Right cardiac atrium (tissue), 5 donors: ENCODE data around the gene MYL6. TPM values are rescaled to one million over a fixed set of nuclear protein-coding genes. Genes with fewer than 3 reads are reported as not detected.
"Not testable (repeated sequence)": the region's sequence is repeated elsewhere in the genome, so short reads cannot be mapped to it uniquely, and the experiment has no call there.

Experiments
- ATAC-seq, 2 donors: fragments of 200-7000 bp; cut with Tn5 transposase; one replicate each; pipeline versions ENCODE4 v1.8.0 to v1.9.1; 2020; ENCODE audit warnings: moderate library complexity in 2 of 2, mild to moderate bottlenecking in 1 of 2
- DNase-seq, 3 donors: peaks; one replicate each; pipeline ENCODE4 v3.0.0-alpha.2; 2020
- H3K27ac ChIP-seq: one replicate; pipeline ENCODE4 v1.5.1; 2013; ENCODE audit warnings: mild to moderate bottlenecking, low read length, control low read depth, moderate library complexity
- H3K27me3 ChIP-seq: one replicate; pipeline ENCODE4 v1.6.1; 2013; ENCODE audit not compliant: control insufficient read depth, insufficient read depth
- H3K4me1 ChIP-seq: one replicate; pipeline ENCODE4 v1.6.1; 2013; ENCODE audit warnings: low read length; ENCODE audit not compliant: control insufficient read depth, insufficient read depth
- H3K4me3 ChIP-seq: one replicate; pipeline ENCODE4 v1.5.1; 2013; ENCODE audit warnings: low read length, control low read depth
- H3K9me3 ChIP-seq: one replicate; pipeline ENCODE4 v1.6.1; 2013; ENCODE audit warnings: low read length; ENCODE audit not compliant: control insufficient read depth
- WGBS: extraction: QIAGEN DNeasy Blood & Tissue Kit; methylation state at CpG from one replicate; pipeline ENCODE4 v1.1.7; 2013; 5-methylcytosine and 5-hydroxymethylcytosine counted together
- intact Hi-C, 4 donors: fragments of 100-400 bp; cut with DNase I; formaldehyde crosslinking; loops; one replicate each; pipeline versions ENCODE4 v1.11.0 to v1.14.0; 2022 to 2023
- polyA plus RNA-seq: library from polyadenylated mRNA; stranded (reverse); fragments of 200-250 nt; gene quantifications from one replicate; pipeline ENCODE4 v1.2.3, GENCODE V29; 2013
- total RNA-seq, 4 donors: library from RNA; stranded (reverse); fragmentation: NEBNext Ultra II Directional; extraction: Animal tissue kit (Norgen Biotek cat#: 25700); gene quantifications; one replicate each; pipeline ENCODE4 v1.2.1, GENCODE V29; 2021
- donor health status: healthy with polysubstance abuse.
- donor health status: DM: no; HTN: yes; CAD: no.
- donor health status: DM: no; HTN: no; CAD: no.
- donor health status: DM: no; HTN: yes; CAD: no; lungs with severe emphysema.
- donor health status: DM: yes; HTN: yes; CAD: no.

Gene MYL6
- total and polyA plus RNA-seq, 5 donors = 592 to 1,178 (median 868) TPM

GRCh38 chr12:56189918-56190694 is 31.9 kb downstream of the MYL6 start:
- Histone ChIP-seq H3K27me3 (no peaks in the 10 kb centered on the region), H3K9me3 (no peaks in the 10 kb centered on the region), H3K4me1 (peaks cover 9% of the 10 kb centered on the region), H3K27ac (peak overlapping the region; percentile 84), H3K4me3 (peak overlapping the region; percentile 100)
- WGBS = 1% methylated on average over 42 of the region's 42 CpGs
- peak; percentile 70 to 75 for ATAC-seq
- intact Hi-C loops = loop anchor here (2.0 to 10.0 kb wide), 6 partner anchors 65 to 405 kb away; partner anchors contain the start of genes ZC3H10 (in 2 of the 4), ESYT1 (in 1 of the 4) and SPRYD4 (in 1 of the 4)
- peak; percentile 74 to 90 (median 89) for DNase-seq

GRCh38 chr12:56190695-56191155 is 32.6 kb downstream of the MYL6 start:
- peak overlapping the region; percentile 100 for H3K4me3 ChIP-seq
- WGBS = 20% methylated on average over 9 of the region's 9 CpGs
- DNase-seq (no peak), ATAC-seq (no peak)
- no peak overlapping the region for H3K27ac ChIP-seq
- no peaks in the 10 kb centered on the region for H3K9me3 ChIP-seq
- intact Hi-C loops = loop anchor here in 3 of 4 donors (5.0 to 10.0 kb wide), 3 partner anchors 272 to 404 kb away; partner anchors contain the start of gene SPRYD4 (in 1 of the 3)
- H3K27me3 ChIP-seq = no peaks in the 10 kb centered on the region
- peaks cover 9% of the 10 kb centered on the region for H3K4me1 ChIP-seq

GRCh38 chr12:56192582-56192981 is 34.4 kb downstream of the MYL6 start:
- H3K9me3 ChIP-seq = no peaks in the 10 kb centered on the region
- intact Hi-C loops = loop anchor here in 3 of 4 donors (5.0 to 10.0 kb wide), 3 partner anchors 270 to 402 kb away; partner anchors contain the start of gene SPRYD4 (in 1 of the 3)
- H3K4me3 ChIP-seq = no peak overlapping the region
- ATAC-seq = no peak
- no peaks in the 10 kb centered on the region for H3K27me3 ChIP-seq
- DNase-seq = no peak
- no peak overlapping the region for H3K27ac ChIP-seq
- H3K4me1 ChIP-seq = peaks cover 7% of the 10 kb centered on the region

- DNase-seq (peak in 2 of 3 donors; percentile 65 to 78), ATAC-seq (no peak)
- no peaks in the 10 kb centered on the region for H3K9me3 ChIP-seq
- H3K4me1 ChIP-seq = peaks cover 6% of the 10 kb centered on the region
- H3K4me3 ChIP-seq = no peak overlapping the region
- H3K27ac ChIP-seq = no peak overlapping the region
- no peaks in the 10 kb centered on the region for H3K27me3 ChIP-seq
- 46% methylated on average over 1 of the region's 1 CpG for WGBS
- intact Hi-C loops = loop anchor here in 3 of 4 donors (5.0 to 10.0 kb wide), 3 partner anchors 269 to 402 kb away; partner anchors contain the start of gene SPRYD4 (in 1 of the 3)
These were observed 34.9 kb downstream of the MYL6 start for GRCh38 chr12:56193025-56193578.

GRCh38 chr12:56196818-56197550 is 38.8 kb downstream of the MYL6 start:
- not testable (repeated sequence) for H3K9me3 ChIP-seq, H3K4me1 ChIP-seq, H3K27me3 ChIP-seq, H3K4me3 ChIP-seq, H3K27ac ChIP-seq, DNase-seq
- peak; percentile 34 to 68 for ATAC-seq
- intact Hi-C loops = loop anchor here in 1 of 4 donors (10.0 kb wide), 1 partner anchor 398 kb away; no protein-coding TSS in a partner anchor
- 49% methylated on average over 11 of the region's 11 CpGs for WGBS

- Histone ChIP-seq H3K27ac (no peak overlapping the region), H3K9me3 (no peaks in the 10 kb centered on the region), H3K4me1 (no peaks in the 10 kb centered on the region), H3K4me3 (no peak overlapping the region), H3K27me3 (no peaks in the 10 kb centered on the region)
- ATAC-seq (no peak), DNase-seq (no peak)
- intact Hi-C loops = loop anchor here in 1 of 4 donors (10.0 kb wide), 1 partner anchor 397 kb away; no protein-coding TSS in a partner anchor
- WGBS = 85% methylated on average over 9 of the region's 9 CpGs
These were observed 39.9 kb downstream of the MYL6 start for GRCh38 chr12:56197921-56198635.

GRCh38 chr12:56198836-56199235 is 40.7 kb downstream of the MYL6 start:
- Histone ChIP-seq H3K27ac (no peak overlapping the region), H3K4me1 (no peaks in the 10 kb centered on the region), H3K4me3 (no peak overlapping the region), H3K9me3 (no peaks in the 10 kb centered on the region), H3K27me3 (no peaks in the 10 kb centered on the region)
- DNase-seq (no peak), ATAC-seq (no peak)
- 49% methylated on average over 1 of the region's 1 CpG for WGBS
- intact Hi-C loops = loop anchor here in 1 of 4 donors (10.0 kb wide), 1 partner anchor 396 kb away; no protein-coding TSS in a partner anchor

GRCh38 chr12:56202366-56202765 is 44.2 kb downstream of the MYL6 start:
- Histone ChIP-seq H3K9me3 (no peaks in the 10 kb centered on the region), H3K27ac (no peak overlapping the region), H3K4me3 (no peak overlapping the region), H3K27me3 (no peaks in the 10 kb centered on the region), H3K4me1 (no peaks in the 10 kb centered on the region)
- no peak for ATAC-seq
- 47% methylated on average over 1 of the region's 1 CpG for WGBS
- intact Hi-C loops = loop anchor here in 1 of 4 donors (10.0 kb wide), 1 partner anchor 112 kb away; the partner anchor contains the start of gene CNPY2
- DNase-seq = no peak

- Histone ChIP-seq H3K27ac (no peak overlapping the region), H3K9me3 (no peaks in the 10 kb centered on the region), H3K4me1 (no peaks in the 10 kb centered on the region), H3K27me3 (no peaks in the 10 kb centered on the region), H3K4me3 (no peak overlapping the region)
- intact Hi-C loops = loop anchor here in 1 of 4 donors (10.0 kb wide), 1 partner anchor 112 kb away; the partner anchor contains the start of gene CNPY2
- WGBS = 69% methylated on average over 2 of the region's 2 CpGs
- no peak for DNase-seq
- no peak for ATAC-seq
These were observed 44.7 kb downstream of the MYL6 start for GRCh38 chr12:56202838-56203237.

- ATAC-seq (no peak), DNase-seq (no peak)
- Histone ChIP-seq H3K27ac (no peak overlapping the region), H3K27me3 (no peaks in the 10 kb centered on the region), H3K4me1 (no peaks in the 10 kb centered on the region), H3K9me3 (no peaks in the 10 kb centered on the region), H3K4me3 (no peak overlapping the region)
- intact Hi-C loops = loop anchor here in 1 of 4 donors (10.0 kb wide), 1 partner anchor 111 kb away; the partner anchor contains the start of gene CNPY2
These were observed 46.1 kb downstream of the MYL6 start for GRCh38 chr12:56204275-56204674.
